ENCODE results near the gene IFNAR2. TPM values are rescaled to one million over a fixed set of nuclear protein-coding genes. Genes with fewer than 3 reads are reported as not detected.

The IFNAR2 gene
- total RNA-seq, 1 experiment from 2014 or later: 2.1 TPM

GRCh38 chr21:33212159-33212851, 17.4 kb upstream of the IFNAR2 start:
- BruUV-seq (replicated peaks): no TSS peak
- no peaks in the 10 kb centered on the region for H4K20me1 ChIP-seq (ENCODE audit: low read length)
- POLR2A ChIA-PET (ENCODE audit: unreplicated experiment): no interaction called here
- H3K79me2 ChIP-seq (ENCODE audit: low read length): no peaks in the 10 kb centered on the region
- H2AFZ ChIP-seq (ENCODE audit: low read length): no peak overlapping the region
- no peaks in the 10 kb centered on the region for H3K9me3 ChIP-seq (ENCODE audit: low read length)
- H3K4me1 ChIP-seq (ENCODE audit: insufficient read depth, low read length): no peaks in the 10 kb centered on the region
- H3K4me3 ChIP-seq (ENCODE audit: low read length): no peak overlapping the region
- no peaks in the 10 kb centered on the region for H3F3A ChIP-seq (ENCODE audit: low read length, unreplicated experiment)
- no peaks in the 10 kb centered on the region for H3K36me3 ChIP-seq (ENCODE audit: low read depth, low read length)
- no peaks in the 10 kb centered on the region for H3K27me3 ChIP-seq (ENCODE audit: low read length)
- TF ChIP-seq EZH2phosphoT487 (IDR thresholded peaks at IDR 0.05; ENCODE audit: borderline replicate concordance, low read length) (no peak), CTCF (conservative IDR thresholded peaks at IDR 0.05; ENCODE audit: low read depth, low read length) (no peak), EZH2 (IDR thresholded peaks at IDR 0.05; ENCODE audit: low read length, unreplicated experiment) (no peak)
- no peak overlapping the region for H3K9ac ChIP-seq (ENCODE audit: low read length)
- DNase-seq: no peak
- H3K9me2 ChIP-seq (replicated peaks; ENCODE audit: low read length): no peaks in the 10 kb centered on the region
- no peak for ATAC-seq
- intact Hi-C loops (cut with micrococcal nuclease): no loop called here
- CTCF ChIA-PET: no interaction called here
- no peak overlapping the region for H3K27ac ChIP-seq (ENCODE audit: low read length)
- no peak overlapping the region for H3K4me2 ChIP-seq (ENCODE audit: low read length)

- H3K9ac ChIP-seq (ENCODE audit: low read length): no peak overlapping the region
- H4K20me1 ChIP-seq (ENCODE audit: low read length): no peaks in the 10 kb centered on the region
- H3K9me3 ChIP-seq (ENCODE audit: low read length): no peaks in the 10 kb centered on the region
- H2AFZ ChIP-seq (ENCODE audit: low read length): no peak overlapping the region
- H3K27me3 ChIP-seq (ENCODE audit: low read length): no peaks in the 10 kb centered on the region
- BruUV-seq (replicated peaks): no TSS peak
- H3F3A ChIP-seq (ENCODE audit: low read length, unreplicated experiment): no peaks in the 10 kb centered on the region
- POLR2A ChIA-PET (ENCODE audit: unreplicated experiment): no interaction called here
- CTCF ChIA-PET: interaction anchor here (0.6 kb wide), 1 partner anchor 148 kb away, joined by 13 read pairs; no protein-coding TSS in a partner anchor
- H3K36me3 ChIP-seq (ENCODE audit: low read depth, low read length): no peaks in the 10 kb centered on the region
- H3K4me3 ChIP-seq (ENCODE audit: low read length): no peak overlapping the region
- no peak overlapping the region for H3K4me2 ChIP-seq (ENCODE audit: low read length)
- H3K4me1 ChIP-seq (ENCODE audit: insufficient read depth, low read length): no peaks in the 10 kb centered on the region
- intact Hi-C loops (cut with micrococcal nuclease): no loop called here
- DNase-seq: no peak
- no peak for ATAC-seq
- no peak overlapping the region for H3K27ac ChIP-seq (ENCODE audit: low read length)
- no peaks in the 10 kb centered on the region for H3K79me2 ChIP-seq (ENCODE audit: low read length)
- H3K9me2 ChIP-seq (replicated peaks; ENCODE audit: low read length): no peaks in the 10 kb centered on the region
- TF ChIP-seq EZH2 (IDR thresholded peaks at IDR 0.05; ENCODE audit: low read length, unreplicated experiment) (no peak), EZH2phosphoT487 (IDR thresholded peaks at IDR 0.05; ENCODE audit: borderline replicate concordance, low read length) (no peak), CTCF (conservative IDR thresholded peaks at IDR 0.05; ENCODE audit: low read depth, low read length) (no peak)
Observed at GRCh38 chr21:33214056-33214455, 15.7 kb upstream of the IFNAR2 start.

- CTCF ChIA-PET: no interaction called here
- POLR2A ChIA-PET (ENCODE audit: unreplicated experiment): no interaction called here
- no peaks in the 10 kb centered on the region for H3K79me2 ChIP-seq (ENCODE audit: low read length)
- H3K9me2 ChIP-seq (replicated peaks; ENCODE audit: low read length): no peaks in the 10 kb centered on the region
- H2AFZ ChIP-seq (ENCODE audit: low read length): no peak overlapping the region
- no peaks in the 10 kb centered on the region for H3K9me3 ChIP-seq (ENCODE audit: low read length)
- ATAC-seq (no peak), DNase-seq (no peak)
- no peaks in the 10 kb centered on the region for H4K20me1 ChIP-seq (ENCODE audit: low read length)
- TF ChIP-seq CTCF (conservative IDR thresholded peaks at IDR 0.05; ENCODE audit: low read depth, low read length) (no peak), EZH2 (IDR thresholded peaks at IDR 0.05; ENCODE audit: low read length, unreplicated experiment) (no peak), EZH2phosphoT487 (IDR thresholded peaks at IDR 0.05; ENCODE audit: borderline replicate concordance, low read length) (no peak)
- H3K4me1 ChIP-seq (ENCODE audit: insufficient read depth, low read length): no peaks in the 10 kb centered on the region
- intact Hi-C loops (cut with micrococcal nuclease): no loop called here
- H3K4me3 ChIP-seq (ENCODE audit: low read length): no peak overlapping the region
- H3K9ac ChIP-seq (ENCODE audit: low read length): no peak overlapping the region
- H3K27ac ChIP-seq (ENCODE audit: low read length): no peak overlapping the region
- no peaks in the 10 kb centered on the region for H3K36me3 ChIP-seq (ENCODE audit: low read depth, low read length)
- H3K4me2 ChIP-seq (ENCODE audit: low read length): no peak overlapping the region
- no peaks in the 10 kb centered on the region for H3K27me3 ChIP-seq (ENCODE audit: low read length)
- no peaks in the 10 kb centered on the region for H3F3A ChIP-seq (ENCODE audit: low read length, unreplicated experiment)
- BruUV-seq (replicated peaks): no TSS peak
Observed at GRCh38 chr21:33217138-33217520, 12.6 kb upstream of the IFNAR2 start.
